Thoracic aorta (tissue), 2 donors: ENCODE results near the gene RASSF3. TPM values are rescaled to one million over a fixed set of nuclear protein-coding genes. Genes with fewer than 3 reads are reported as not detected.

Experiments used
- ATAC-seq: fragments of 150-250 bp; one replicate; pipeline ENCODE4 v1.8.0; 2017; ENCODE audit warnings: low read depth; ENCODE audit not compliant: insufficient number of reproducible peaks, low FRiP score
- DNase-seq: peaks from one replicate; pipeline ENCODE4 v3.0.0-alpha.2; 2020; ENCODE audit warnings: low spot score
- H3K27ac ChIP-seq, 2 donors: fragments of 200-600 bp; sonication (generic); 1 replicate in 1 of 2; 2 replicates in 1 of 2; pipeline ENCODE4 v1.5.1; 2016; ENCODE audit warnings: mild to moderate bottlenecking in 2 of 2, moderate library complexity in 2 of 2
- H3K27me3 ChIP-seq: fragments of 200-600 bp; sonication (generic); replicated peaks from 2 replicates; pipeline ENCODE4 v1.6.0; 2016; ENCODE audit warnings: mild to moderate bottlenecking; ENCODE audit not compliant: insufficient read depth
- H3K36me3 ChIP-seq: fragments of 200-600 bp; sonication (generic); one replicate; pipeline ENCODE4 v1.5.1; 2016
- H3K4me1 ChIP-seq, 2 donors: fragments of 200-600 bp; sonication (generic); 1 replicate in 1 of 2; 2 replicates in 1 of 2; pipeline versions ENCODE4 v1.5.1 to v1.6.0; 2016; ENCODE audit warnings: low read depth in 2 of 2, mild to moderate bottlenecking in 1 of 2; ENCODE audit not compliant: control insufficient read depth in 1 of 2
- H3K4me3 ChIP-seq: fragments of 200-600 bp; sonication (generic); 2 replicates; pipeline ENCODE4 v1.5.1; 2016; ENCODE audit warnings: mild to moderate bottlenecking
- H3K9me3 ChIP-seq: fragments of 200-600 bp; sonication (generic); 2 replicates; pipeline ENCODE4 v1.5.1; 2016
- total RNA-seq, 2 donors: library from RNA; depleted of rRNA; stranded (reverse); fragments of >200 nt; gene quantifications; one replicate each; pipeline versions ENCODE4 v1.1.0 to v1.2.3, GENCODE V29; 2016
- TF ChIP-seq, protein P1 (sequence below): fragments of 200-600 bp; sonication (generic); IDR thresholded peaks from one replicate; pipeline ENCODE4 v1.5.1; 2019; ENCODE audit warnings: antibody characterized with exemption

Gene RASSF3
- total RNA-seq, 2 donors from 2014 or later: 126 to 149 TPM

DNA sequence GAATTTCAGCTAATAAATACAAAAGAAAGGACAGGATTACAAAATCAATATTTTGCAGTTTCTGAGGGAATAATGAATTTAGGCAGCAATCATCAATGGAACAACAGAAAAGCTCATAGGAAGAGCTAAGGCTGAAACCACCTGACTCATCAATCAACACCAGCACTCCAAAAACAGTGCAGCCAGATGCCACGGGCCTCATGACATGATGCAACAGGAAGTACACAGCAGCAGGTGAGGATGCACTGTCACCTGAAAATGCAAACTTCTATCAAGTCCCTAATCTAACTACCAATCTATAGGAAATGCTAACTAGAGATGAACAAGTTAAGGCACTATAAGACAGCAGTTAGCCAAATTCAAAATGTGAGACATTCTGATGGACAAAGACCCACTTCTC, 127.2 kb downstream of the RASSF3 start:
- Histone ChIP-seq H3K27ac (no peak overlapping the region), H3K27me3 (no peaks in the 10 kb centered on the region), H3K4me1 (peaks cover 5 to 12% of the 10 kb centered on the region in 2 donors), H3K9me3 (no peaks in the 10 kb centered on the region), H3K4me3 (no peak overlapping the region), H3K36me3 (peaks cover 43% of the 10 kb centered on the region)
- DNase-seq (no peak), ATAC-seq (no peak)
- TF ChIP-seq, protein P1, sequence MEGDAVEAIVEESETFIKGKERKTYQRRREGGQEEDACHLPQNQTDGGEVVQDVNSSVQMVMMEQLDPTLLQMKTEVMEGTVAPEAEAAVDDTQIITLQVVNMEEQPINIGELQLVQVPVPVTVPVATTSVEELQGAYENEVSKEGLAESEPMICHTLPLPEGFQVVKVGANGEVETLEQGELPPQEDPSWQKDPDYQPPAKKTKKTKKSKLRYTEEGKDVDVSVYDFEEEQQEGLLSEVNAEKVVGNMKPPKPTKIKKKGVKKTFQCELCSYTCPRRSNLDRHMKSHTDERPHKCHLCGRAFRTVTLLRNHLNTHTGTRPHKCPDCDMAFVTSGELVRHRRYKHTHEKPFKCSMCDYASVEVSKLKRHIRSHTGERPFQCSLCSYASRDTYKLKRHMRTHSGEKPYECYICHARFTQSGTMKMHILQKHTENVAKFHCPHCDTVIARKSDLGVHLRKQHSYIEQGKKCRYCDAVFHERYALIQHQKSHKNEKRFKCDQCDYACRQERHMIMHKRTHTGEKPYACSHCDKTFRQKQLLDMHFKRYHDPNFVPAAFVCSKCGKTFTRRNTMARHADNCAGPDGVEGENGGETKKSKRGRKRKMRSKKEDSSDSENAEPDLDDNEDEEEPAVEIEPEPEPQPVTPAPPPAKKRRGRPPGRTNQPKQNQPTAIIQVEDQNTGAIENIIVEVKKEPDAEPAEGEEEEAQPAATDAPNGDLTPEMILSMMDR: no peak

DNA sequence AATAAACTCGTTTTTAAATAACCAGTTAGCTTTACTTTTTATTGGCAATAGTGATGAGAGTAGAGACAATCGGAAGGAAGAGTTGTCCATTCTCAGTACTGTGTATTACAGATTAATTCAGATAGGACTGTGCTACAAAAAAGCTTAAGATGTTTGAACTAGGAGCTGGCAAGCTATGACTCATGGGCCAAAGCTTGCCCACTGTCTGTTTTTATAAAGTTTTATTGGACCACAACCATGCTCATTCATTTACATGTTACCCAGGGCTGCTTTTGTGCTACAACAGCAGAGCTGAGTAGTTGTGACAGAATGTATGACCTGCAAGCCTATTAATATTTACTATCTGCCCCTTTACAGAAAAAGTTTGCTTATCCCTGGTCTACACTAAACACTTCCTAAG, 129.5 kb downstream of the RASSF3 start:
- no peaks in the 10 kb centered on the region for H3K27me3 ChIP-seq
- no peak for DNase-seq
- TF ChIP-seq, protein P1: no peak
- no peaks in the 10 kb centered on the region for H3K9me3 ChIP-seq
- ATAC-seq: no peak
- no peak overlapping the region for H3K27ac ChIP-seq
- H3K36me3 ChIP-seq: peaks cover 48% of the 10 kb centered on the region
- H3K4me3 ChIP-seq: no peak overlapping the region
- H3K4me1 ChIP-seq: peaks cover 7 to 8% of the 10 kb centered on the region in 2 donors

DNA sequence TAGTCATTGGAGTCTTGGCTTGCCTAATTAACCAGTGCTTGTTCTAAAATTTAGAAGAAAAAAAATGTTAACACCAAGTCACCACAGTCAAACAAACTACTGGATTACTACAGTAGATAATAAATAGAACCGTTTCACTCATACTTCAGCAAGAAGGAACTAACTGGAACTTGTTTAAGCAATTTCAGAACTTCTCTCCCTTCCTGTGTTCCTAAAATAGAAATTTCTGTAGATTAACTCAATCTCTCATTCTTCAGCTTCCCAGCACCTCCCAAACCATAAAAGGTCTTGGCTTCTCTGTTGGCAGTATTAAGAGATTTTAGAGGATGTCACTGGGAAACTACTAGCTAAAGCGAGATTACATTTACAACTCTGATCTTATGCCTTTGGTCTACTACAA, 130.4 kb downstream of the RASSF3 start:
- no peak for DNase-seq
- Histone ChIP-seq H3K36me3 (peaks cover 48% of the 10 kb centered on the region), H3K4me1 (peaks cover 13 to 14% of the 10 kb centered on the region in 2 donors), H3K9me3 (no peaks in the 10 kb centered on the region), H3K27ac (no peak overlapping the region), H3K27me3 (no peaks in the 10 kb centered on the region), H3K4me3 (no peak overlapping the region)
- TF ChIP-seq, protein P1: no peak
- ATAC-seq: no peak

DNA sequence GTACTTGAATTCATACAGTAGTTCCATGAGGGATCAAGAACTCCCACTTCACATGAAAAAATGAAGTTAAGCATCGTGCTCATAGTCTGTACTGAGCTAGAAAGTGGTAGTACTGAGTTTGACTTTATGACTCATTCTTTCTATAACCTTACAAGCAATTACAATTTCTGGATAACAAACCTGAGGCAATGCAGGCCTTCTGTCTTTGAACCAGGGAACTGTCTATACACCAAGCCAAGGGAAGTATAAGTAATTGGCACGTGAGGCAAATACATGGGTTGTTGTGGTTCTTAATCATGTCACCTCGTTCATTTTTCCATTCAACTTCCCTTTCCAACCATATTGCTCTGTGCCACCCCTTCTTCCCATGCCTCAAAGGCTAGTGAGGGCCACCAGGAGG, 132.1 kb downstream of the RASSF3 start:
- Histone ChIP-seq H3K4me1 (peaks cover 15 to 19% of the 10 kb centered on the region in 2 donors), H3K36me3 (peaks cover 35% of the 10 kb centered on the region), H3K27me3 (no peaks in the 10 kb centered on the region), H3K27ac (no peak overlapping the region), H3K9me3 (no peaks in the 10 kb centered on the region), H3K4me3 (no peak overlapping the region)
- ATAC-seq: no peak
- TF ChIP-seq, protein P1: no peak
- no peak for DNase-seq

DNA sequence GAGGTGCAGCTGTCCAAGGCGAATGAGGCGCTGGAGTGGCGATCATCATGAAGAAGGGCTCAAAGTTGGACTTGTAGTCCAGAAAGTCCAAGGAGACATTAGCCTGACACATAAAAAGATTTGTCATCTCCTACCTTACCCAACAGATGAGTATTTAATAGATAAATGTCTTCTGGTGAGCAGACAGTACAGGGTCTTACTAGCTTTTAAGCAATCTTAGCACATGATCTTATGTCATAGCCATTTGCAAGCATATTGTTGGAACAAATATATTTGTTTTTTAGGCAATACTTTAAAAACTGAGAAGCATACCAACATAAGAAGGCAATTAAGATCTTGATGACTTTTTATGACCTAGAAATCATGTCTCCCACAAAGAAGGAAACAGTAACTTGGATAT, 132.9 kb downstream of the RASSF3 start:
- TF ChIP-seq, protein P1: no peak
- DNase-seq: no peak
- no peaks in the 10 kb centered on the region for H3K9me3 ChIP-seq
- H3K36me3 ChIP-seq: peaks cover 30% of the 10 kb centered on the region
- no peak overlapping the region for H3K4me3 ChIP-seq
- ATAC-seq: no peak
- peaks cover 15 to 19% of the 10 kb centered on the region in 2 donors for H3K4me1 ChIP-seq
- no peak overlapping the region for H3K27ac ChIP-seq
- no peaks in the 10 kb centered on the region for H3K27me3 ChIP-seq
